GM12865 (cell line): ENCODE data around the gene MTA1.

ENCODE experiments used
- DNase-seq: peaks from one replicate; pipeline ENCODE4 v3.0.0; 2010; ENCODE audit warnings: low read depth
- H3K4me3 ChIP-seq: 2 replicates; pipeline ENCODE4 v1.5.1; 2011; ENCODE audit warnings: mild to moderate bottlenecking, low read depth, low read length, control low read depth
- TF ChIP-seq, protein P1 (sequence below): IDR thresholded peaks from 2 replicates; pipeline ENCODE4 v1.5.1; 2011; ENCODE audit warnings: low read length, control low read depth, low read depth, inconsistent platforms; ENCODE audit not compliant: insufficient read depth; ENCODE audit errors: missing control alignments

Gene MTA1

DNA sequence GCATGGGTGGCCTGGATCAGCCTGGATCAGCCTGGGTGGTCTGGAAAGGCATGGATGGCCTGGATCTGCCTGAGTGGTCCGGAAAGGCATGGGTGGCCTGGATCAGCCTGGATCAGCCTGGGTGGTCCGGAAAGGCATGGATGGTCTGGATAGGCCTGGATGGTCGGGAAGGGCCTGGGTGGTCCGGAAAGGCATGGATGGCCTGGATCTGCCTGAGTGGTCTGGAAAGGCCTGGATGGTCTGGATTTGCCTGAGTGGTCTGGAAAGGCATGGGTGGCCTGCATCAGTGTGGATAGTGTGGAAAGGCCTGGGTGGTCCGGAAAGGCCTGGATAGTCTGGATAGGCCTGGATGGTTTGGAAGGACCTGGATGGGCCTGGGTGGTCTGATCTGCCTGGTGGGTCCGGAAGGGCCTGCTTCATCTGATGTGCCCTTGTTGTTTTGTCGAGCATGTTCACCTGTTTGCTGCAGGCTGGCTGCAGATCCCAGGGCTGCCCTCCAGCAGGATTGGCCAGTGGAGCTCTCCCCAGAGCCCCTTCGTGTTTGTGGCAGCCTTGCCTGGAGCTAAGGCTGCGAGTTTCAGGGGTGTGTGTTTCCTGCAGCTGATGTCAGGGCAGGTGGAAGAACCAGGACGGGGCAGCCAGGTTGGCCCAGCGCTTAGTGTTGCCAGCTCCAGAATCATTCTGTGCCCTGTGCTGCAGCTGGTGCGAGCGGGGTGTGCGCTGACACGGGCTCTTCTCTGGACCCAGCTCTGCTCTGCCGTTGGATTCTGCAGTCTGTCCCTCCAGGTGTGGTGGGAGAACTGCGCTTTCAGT is 40.5 kb upstream of the MTA1 start:
- H3K4me3 ChIP-seq: no peak overlapping the region
- TF ChIP-seq, protein P1, sequence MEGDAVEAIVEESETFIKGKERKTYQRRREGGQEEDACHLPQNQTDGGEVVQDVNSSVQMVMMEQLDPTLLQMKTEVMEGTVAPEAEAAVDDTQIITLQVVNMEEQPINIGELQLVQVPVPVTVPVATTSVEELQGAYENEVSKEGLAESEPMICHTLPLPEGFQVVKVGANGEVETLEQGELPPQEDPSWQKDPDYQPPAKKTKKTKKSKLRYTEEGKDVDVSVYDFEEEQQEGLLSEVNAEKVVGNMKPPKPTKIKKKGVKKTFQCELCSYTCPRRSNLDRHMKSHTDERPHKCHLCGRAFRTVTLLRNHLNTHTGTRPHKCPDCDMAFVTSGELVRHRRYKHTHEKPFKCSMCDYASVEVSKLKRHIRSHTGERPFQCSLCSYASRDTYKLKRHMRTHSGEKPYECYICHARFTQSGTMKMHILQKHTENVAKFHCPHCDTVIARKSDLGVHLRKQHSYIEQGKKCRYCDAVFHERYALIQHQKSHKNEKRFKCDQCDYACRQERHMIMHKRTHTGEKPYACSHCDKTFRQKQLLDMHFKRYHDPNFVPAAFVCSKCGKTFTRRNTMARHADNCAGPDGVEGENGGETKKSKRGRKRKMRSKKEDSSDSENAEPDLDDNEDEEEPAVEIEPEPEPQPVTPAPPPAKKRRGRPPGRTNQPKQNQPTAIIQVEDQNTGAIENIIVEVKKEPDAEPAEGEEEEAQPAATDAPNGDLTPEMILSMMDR: no peak
- DNase-seq: no peak

DNA sequence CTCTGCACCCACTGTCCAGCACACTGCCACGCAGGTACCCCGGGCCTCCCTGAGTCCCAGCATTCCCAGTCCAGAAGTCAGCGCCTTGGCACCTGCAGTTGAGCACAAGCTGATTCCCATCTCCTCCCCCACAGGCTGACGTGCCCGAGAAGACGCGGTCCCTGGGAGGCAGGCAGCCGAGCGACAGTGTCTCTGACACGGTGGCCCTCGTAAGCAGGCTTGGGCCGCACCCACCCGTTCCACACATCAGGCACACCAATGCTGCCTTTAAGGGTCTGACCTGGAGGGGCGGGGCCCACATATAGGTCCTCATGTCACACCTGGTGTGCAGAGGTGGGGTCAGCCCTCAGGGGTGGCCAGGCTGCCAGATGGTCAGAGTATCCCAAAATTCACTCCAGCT is 39.7 kb upstream of the MTA1 start:
- TF ChIP-seq, protein P1: no peak
- H3K4me3 ChIP-seq: no peak overlapping the region
- no peak for DNase-seq

DNA sequence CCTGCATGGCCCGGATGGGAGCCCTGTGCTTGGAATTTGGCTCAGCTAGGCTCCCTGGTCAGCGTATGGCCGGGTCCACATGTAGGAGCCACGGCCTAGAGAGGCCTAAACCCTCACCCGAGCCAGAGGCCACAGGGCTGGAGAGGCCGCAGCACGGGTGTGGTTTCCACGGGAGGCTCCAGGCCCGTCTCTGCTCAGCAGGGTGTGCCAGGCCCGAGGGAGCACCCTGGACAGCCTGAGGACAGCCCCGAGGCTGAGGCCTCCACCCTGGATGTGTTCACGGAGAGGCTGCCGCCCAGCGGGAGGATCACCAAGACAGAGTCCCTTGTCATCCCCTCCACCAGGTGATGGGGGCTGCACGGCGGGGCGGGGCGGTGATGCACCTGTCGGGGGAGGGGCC is 38.9 kb upstream of the MTA1 start:
- no peak for DNase-seq
- H3K4me3 ChIP-seq: no peak overlapping the region
- TF ChIP-seq, protein P1: no peak

DNA sequence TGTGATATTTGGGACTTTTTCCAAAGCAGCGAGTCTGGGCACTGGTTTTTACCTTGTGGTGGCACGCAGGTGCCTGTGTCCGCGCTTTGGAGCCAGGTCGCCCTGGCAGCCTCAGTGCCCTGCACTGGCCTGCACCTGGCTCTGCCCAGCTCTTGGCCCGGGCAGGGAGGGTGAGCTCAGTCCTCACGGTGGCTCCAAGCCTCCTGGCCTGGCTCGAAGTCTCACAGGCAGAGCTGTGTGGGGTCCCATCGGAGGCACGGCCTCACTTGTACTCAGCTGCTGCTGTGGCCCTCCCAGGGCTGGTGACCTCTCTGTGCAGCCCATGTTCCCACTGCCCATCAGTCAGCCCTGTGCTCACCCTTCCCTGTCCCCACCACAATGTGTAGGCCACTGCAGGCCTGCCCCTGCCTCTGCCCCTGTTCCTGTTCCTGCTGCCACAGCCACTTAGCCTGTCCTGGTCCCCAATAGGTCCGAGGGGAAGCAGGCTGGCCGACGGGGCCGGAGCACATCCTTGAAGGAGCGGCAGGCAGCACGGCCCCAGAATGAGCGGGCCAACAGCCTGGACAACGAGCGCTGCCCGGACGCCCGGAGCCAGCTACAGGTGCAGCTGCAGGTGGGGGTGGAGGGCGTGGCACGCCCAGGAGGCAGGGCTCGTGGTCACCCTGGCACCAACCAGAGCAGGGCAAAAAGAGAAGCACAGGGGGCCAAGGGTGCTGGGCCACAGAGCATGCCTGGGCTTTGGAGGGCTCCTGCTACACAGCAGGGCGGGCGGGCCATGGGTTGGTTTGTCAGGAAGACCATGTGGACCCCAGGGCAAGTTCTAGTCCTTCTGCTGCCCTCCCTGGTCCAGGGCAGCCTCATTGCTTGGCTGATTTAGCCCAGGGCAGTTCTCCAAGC is 37.9 kb upstream of the MTA1 start:
- H3K4me3 ChIP-seq: no peak overlapping the region
- TF ChIP-seq, protein P1: no peak
- no peak for DNase-seq

DNA sequence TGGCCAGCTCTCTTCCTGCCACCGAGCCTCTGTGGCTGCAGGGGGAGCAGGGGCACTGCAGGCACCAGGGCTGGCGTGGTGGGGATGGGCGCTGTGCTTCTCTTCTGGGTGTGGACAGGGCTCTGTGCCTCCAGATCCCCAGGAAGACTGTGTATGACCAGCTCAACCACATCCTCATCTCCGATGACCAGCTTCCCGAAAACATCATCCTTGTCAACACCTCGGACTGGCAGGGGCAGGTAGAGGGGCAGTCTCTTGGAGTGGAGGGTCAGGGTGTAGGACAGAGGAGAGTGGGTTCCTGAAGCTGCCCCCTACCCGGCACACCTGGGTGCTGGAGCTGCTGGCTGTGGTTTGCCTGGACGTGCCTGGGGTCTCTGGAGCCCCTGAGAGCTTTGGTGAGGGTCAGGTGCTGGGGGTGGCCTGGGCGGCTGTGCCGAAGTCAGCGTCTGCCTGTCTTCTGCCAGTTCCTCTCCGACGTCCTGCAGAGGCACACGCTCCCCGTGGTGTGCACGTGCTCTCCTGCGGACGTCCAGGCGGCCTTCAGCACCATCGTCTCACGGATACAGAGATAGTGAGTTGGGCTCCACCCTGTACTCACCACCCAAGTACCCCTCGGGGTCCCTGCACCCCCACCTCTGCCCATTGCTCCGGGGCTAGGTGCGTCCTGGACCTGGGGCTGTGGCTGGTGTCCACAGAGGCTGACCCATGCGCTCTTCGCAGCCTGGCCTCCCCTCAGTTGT is 37.1 kb upstream of the MTA1 start:
- H3K4me3 ChIP-seq: no peak overlapping the region
- no peak for DNase-seq
- TF ChIP-seq, protein P1: no peak

DNA sequence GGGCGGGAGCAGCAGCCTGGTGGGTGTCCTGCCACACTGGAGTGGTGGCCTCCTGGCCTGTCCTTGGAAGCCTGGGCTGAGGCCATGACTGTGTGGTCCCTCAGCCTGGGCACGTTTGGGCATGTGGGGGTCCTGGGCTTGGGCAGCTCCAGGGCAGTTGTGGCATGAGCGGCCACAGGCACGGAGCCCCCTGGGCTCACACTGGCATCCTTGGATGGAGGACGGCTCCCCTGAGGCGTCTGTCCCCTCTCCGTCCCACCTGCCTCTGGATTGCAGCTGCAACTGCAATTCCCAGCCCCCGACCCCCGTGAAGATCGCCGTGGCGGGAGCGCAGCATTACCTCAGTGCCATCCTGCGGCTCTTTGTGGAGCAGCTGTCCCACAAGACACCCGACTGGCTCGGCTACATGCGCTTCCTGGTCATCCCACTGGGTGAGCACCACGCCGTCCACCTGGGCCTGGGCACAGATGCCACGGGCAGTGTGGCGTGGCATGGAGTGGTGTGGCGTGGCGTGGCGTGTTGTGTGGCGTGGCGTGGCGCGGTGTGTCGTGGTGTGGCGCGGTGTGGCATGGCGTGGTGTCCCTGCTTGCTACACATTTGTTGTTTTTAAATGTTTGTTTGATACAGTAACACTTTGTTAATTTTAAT is 36.4 kb upstream of the MTA1 start:
- DNase-seq: no peak
- TF ChIP-seq, protein P1: no peak
- H3K4me3 ChIP-seq: no peak overlapping the region
